ENCODE measurements around the gene KCNIP1.

- TF ChIP-seq, protein P1, sequence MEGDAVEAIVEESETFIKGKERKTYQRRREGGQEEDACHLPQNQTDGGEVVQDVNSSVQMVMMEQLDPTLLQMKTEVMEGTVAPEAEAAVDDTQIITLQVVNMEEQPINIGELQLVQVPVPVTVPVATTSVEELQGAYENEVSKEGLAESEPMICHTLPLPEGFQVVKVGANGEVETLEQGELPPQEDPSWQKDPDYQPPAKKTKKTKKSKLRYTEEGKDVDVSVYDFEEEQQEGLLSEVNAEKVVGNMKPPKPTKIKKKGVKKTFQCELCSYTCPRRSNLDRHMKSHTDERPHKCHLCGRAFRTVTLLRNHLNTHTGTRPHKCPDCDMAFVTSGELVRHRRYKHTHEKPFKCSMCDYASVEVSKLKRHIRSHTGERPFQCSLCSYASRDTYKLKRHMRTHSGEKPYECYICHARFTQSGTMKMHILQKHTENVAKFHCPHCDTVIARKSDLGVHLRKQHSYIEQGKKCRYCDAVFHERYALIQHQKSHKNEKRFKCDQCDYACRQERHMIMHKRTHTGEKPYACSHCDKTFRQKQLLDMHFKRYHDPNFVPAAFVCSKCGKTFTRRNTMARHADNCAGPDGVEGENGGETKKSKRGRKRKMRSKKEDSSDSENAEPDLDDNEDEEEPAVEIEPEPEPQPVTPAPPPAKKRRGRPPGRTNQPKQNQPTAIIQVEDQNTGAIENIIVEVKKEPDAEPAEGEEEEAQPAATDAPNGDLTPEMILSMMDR (IDR thresholded peaks at IDR 0.05): no peak
- no peak for TF ChIP-seq POLR2AphosphoS5 (IDR thresholded peaks at IDR 0.05)
Observed at GRCh38 chr5:170542691-170543293, 39.0 kb downstream of the KCNIP1 start.

Data from stomach (tissue), 4 donors.